Left ventricle myocardium inferior (tissue), 1 donor: ENCODE data around the gene RENBP. TPM values are rescaled to one million over a fixed set of nuclear protein-coding genes. Genes with fewer than 3 reads are reported as not detected.

ENCODE experiments used
- DNase-seq: peaks from one replicate; pipeline ENCODE4 v3.0.0-alpha.2; 2020
- H3K27ac ChIP-seq: fragments of 200-600 bp; replicated peaks from 2 replicates; pipeline ENCODE4 v1.8.0; 2021
- H3K27me3 ChIP-seq: fragments of 200-600 bp; 2 replicates; pipeline ENCODE4 v1.8.0; 2021; ENCODE audit warnings: low read depth
- H3K36me3 ChIP-seq: fragments of 200-600 bp; 2 replicates; pipeline ENCODE4 v1.8.0; 2021
- H3K4me1 ChIP-seq: fragments of 200-600 bp; 2 replicates; pipeline ENCODE4 v1.8.0; 2021
- H3K4me3 ChIP-seq: fragments of 200-600 bp; 2 replicates; pipeline ENCODE4 v1.8.0; 2021; ENCODE audit warnings: mild to moderate bottlenecking, moderate library complexity
- H3K9me3 ChIP-seq: fragments of 200-600 bp; replicated peaks from 2 replicates; pipeline ENCODE4 v1.8.0; 2021
- CTCF ChIP-seq: fragments of 200-600 bp; IDR thresholded peaks from 2 replicates; pipeline ENCODE4 v1.8.0; 2021; ENCODE audit warnings: antibody characterized with exemption, mild to moderate bottlenecking, borderline replicate concordance
- intact Hi-C: fragments of 100-400 bp; cut with micrococcal nuclease; formaldehyde crosslinking; loops from one replicate; pipeline ENCODE4 v1.11.0; 2022
- total RNA-seq: library from RNA; stranded (reverse); fragmentation: NEBNext Ultra II Directional; extraction: Animal tissue kit (Norgen Biotek cat#: 25700); gene quantifications from one replicate; pipeline ENCODE4 v1.2.1, GENCODE V29; 2021
- donor health status: DM: no; HTN: yes; CAD: no; lungs with severe emphysema.

The RENBP gene
- total RNA-seq, 1 donor from 2014 or later, result 7.5 TPM

- Histone ChIP-seq H3K4me3 (no peak overlapping the region), H3K4me1 (no peaks in the 10 kb centered on the region), H3K36me3 (no peaks in the 10 kb centered on the region), H3K27ac (no peak overlapping the region), H3K9me3 (no peaks in the 10 kb centered on the region), H3K27me3 (no peaks in the 10 kb centered on the region)
- TF ChIP-seq CTCF, result no peak
- DNase-seq, result no peak
- intact Hi-C loops, result no loop called here
Measured at GRCh38 chrX:153913701-153914100, 30.7 kb downstream of the RENBP start.

- H3K27ac ChIP-seq, result no peak overlapping the region
- no peaks in the 10 kb centered on the region for H3K9me3 ChIP-seq
- H3K4me3 ChIP-seq, result no peak overlapping the region
- no peaks in the 10 kb centered on the region for H3K36me3 ChIP-seq
- no peaks in the 10 kb centered on the region for H3K27me3 ChIP-seq
- H3K4me1 ChIP-seq, result no peaks in the 10 kb centered on the region
- intact Hi-C loops, result no loop called here
- DNase-seq, result no peak
- no peak for TF ChIP-seq CTCF
Measured at GRCh38 chrX:153913211-153913610, 31.2 kb downstream of the RENBP start.

- intact Hi-C loops, result no loop called here
- Histone ChIP-seq H3K9me3 (no peaks in the 10 kb centered on the region), H3K4me3 (no peak overlapping the region), H3K4me1 (no peaks in the 10 kb centered on the region), H3K27me3 (no peaks in the 10 kb centered on the region), H3K27ac (no peak overlapping the region), H3K36me3 (no peaks in the 10 kb centered on the region)
- no peak for TF ChIP-seq CTCF
- DNase-seq, result no peak
Measured at GRCh38 chrX:153911798-153912197, 32.6 kb downstream of the RENBP start.

GRCh38 chrX:153910446-153910845, 34.0 kb downstream of the RENBP start:
- Histone ChIP-seq H3K9me3 (no peaks in the 10 kb centered on the region), H3K27ac (no peak overlapping the region), H3K27me3 (no peaks in the 10 kb centered on the region), H3K4me1 (no peaks in the 10 kb centered on the region), H3K4me3 (no peak overlapping the region), H3K36me3 (no peaks in the 10 kb centered on the region)
- TF ChIP-seq CTCF, result no peak
- intact Hi-C loops, result no loop called here
- no peak for DNase-seq

GRCh38 chrX:153909980-153910360, 34.5 kb downstream of the RENBP start:
- no peak overlapping the region for H3K27ac ChIP-seq
- H3K4me3 ChIP-seq, result no peak overlapping the region
- H3K27me3 ChIP-seq, result no peaks in the 10 kb centered on the region
- no peaks in the 10 kb centered on the region for H3K9me3 ChIP-seq
- no peaks in the 10 kb centered on the region for H3K36me3 ChIP-seq
- no peaks in the 10 kb centered on the region for H3K4me1 ChIP-seq
- intact Hi-C loops, result no loop called here
- no peak for TF ChIP-seq CTCF
- no peak for DNase-seq
